Effector memory CD8-positive, alpha-beta T cell (primary cell): ENCODE data around the gene COPS4.
"Not testable (repeated sequence)": the region's sequence is repeated elsewhere in the genome, so short reads cannot be mapped to it uniquely, and the experiment has no call there.

Experiments used
- ATAC-seq: fragments of 150-1000 bp; cut with Tn5 transposase; replicated peaks from 2 replicates; pipeline ENCODE4 v1.10.0; 2021; ENCODE audit warnings: mild to moderate bottlenecking, moderate library complexity
- DNase-seq, 3 experiments: peaks; one replicate each; pipeline ENCODE4 v3.0.0; 2021
- H3K27ac Mint-ChIP-seq, 2 donors: one replicate each; pipeline ENCODE4 v1.8.0; 2022; ENCODE audit warnings: mild to moderate bottlenecking in 2 of 2, mixed read lengths in 2 of 2, moderate library complexity in 2 of 2
- H3K27me3 Mint-ChIP-seq, 2 donors: one replicate each; pipeline ENCODE4 v1.8.0; 2022; ENCODE audit warnings: mixed read lengths in 2 of 2
- H3K36me3 Mint-ChIP-seq: one replicate; pipeline ENCODE4 v1.8.0; 2022; ENCODE audit warnings: mild to moderate bottlenecking, moderate library complexity, mixed read lengths; ENCODE audit not compliant: insufficient read depth
- H3K4me1 Mint-ChIP-seq, 2 donors: one replicate each; pipeline ENCODE4 v1.8.0; 2022; ENCODE audit warnings: low read depth in 2 of 2, mixed read lengths in 2 of 2
- H3K4me3 Mint-ChIP-seq, 2 donors: one replicate each; pipeline ENCODE4 v1.8.0; 2022; ENCODE audit warnings: mild to moderate bottlenecking in 2 of 2, mixed read lengths in 2 of 2, moderate library complexity in 2 of 2
- H3K9me3 Mint-ChIP-seq, 2 donors: one replicate each; pipeline ENCODE4 v1.8.0; 2022; ENCODE audit warnings: mixed read lengths in 2 of 2

The COPS4 gene

DNA sequence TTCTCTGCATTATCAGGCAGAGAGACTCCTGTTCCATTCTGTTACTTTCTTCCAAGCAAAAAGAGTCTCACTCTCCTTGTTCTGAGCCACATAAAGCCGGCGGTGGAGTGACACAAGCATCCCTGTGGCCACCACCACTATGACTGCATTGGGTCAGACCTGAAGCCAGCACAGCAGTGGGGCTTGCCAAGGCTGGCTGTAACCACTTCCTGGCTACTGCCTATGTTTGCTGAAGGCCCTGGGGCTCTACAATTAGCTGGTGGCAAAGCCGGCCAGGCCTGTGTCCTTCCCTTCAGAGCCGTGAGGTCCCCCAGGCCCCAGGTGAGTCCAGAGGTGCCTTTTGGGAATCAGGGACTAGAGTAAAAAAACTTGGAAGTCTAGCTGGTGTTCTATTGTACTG, 47.8 kb downstream of the COPS4 start:
- H3K27ac Mint-ChIP-seq: peak overlapping the region; percentile 93 to 94

DNA sequence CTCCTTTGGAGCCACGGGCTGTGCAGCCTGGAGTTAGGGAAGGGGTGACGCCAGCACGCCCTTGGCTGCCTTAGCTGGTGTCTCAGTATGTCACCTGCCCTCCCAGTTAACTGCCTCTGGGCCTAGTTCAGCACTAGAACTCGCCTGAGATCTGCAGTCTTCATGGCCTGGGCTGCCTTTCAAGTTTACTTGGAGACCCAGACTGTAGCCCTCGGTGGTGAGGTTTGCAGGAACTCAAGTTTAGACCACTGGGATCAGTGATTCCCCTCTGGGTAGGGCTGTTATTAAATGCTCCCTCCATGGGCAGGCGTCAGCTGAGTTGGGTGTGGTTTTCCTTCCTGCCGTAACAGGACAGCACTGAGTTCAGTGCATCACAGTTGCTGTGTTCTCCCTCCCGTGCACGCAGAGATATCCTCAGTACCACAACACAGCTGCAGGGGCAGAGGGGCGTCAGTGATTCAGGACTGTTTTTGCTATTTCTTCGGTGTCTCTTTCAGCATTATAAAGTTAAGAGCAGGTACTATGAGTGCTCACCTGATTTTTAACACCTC, 49.0 kb downstream of the COPS4 start:
- Mint-ChIP-seq H3K36me3 (peaks cover 56% of the 10 kb centered on the region), H3K27ac (peak overlapping the region; percentile 93 to 94), H3K4me1 (peaks cover 40 to 42% of the 10 kb centered on the region in 2 donors), H3K27me3 (no peaks in the 10 kb centered on the region), H3K4me3 (peak overlapping the region; percentile 62 to 72), H3K9me3 (no peaks in the 10 kb centered on the region)
- DNase-seq (peak; percentile 49 to 63 (median 50)), ATAC-seq (peak; percentile 99)

More for the DNA sequence above, 47.8 kb downstream of the COPS4 start:
- peaks cover 31 to 36% of the 10 kb centered on the region in 2 donors for H3K4me1 Mint-ChIP-seq
- DNase-seq (no peak), ATAC-seq (no peak)
- H3K36me3 Mint-ChIP-seq: peaks cover 44% of the 10 kb centered on the region
- H3K27me3 Mint-ChIP-seq: no peaks in the 10 kb centered on the region
- peak overlapping the region in 1 of 2 donors; percentile 72 for H3K4me3 Mint-ChIP-seq
- no peaks in the 10 kb centered on the region for H3K9me3 Mint-ChIP-seq

DNA sequence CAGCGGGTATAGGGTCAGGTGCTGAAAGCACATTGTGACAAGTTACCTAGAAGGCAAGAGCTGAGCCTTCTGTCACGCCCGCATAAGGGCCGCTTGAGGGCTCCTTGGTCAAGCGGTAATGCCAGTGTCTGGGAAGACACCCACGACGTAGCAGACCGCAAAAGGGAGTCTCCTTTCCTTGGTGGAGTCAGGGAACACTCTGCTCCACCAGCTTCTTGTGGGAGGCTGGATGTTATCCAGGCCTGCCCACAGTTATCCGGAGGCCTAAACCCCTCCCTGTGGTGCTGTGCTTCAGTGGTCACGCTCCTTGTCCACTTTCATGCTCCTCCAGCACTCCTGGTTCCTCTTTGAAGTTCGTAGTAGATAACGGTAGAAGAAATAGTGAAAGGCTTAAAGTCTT, 50.0 kb downstream of the COPS4 start:
- not testable (repeated sequence) for ATAC-seq

GRCh38 chr4:83089410-83090157, 54.6 kb downstream of the COPS4 start:
- Mint-ChIP-seq H3K4me1 (peaks cover 31 to 46% of the 10 kb centered on the region in 2 donors), H3K4me3 (no peak overlapping the region), H3K36me3 (peaks cover 96% of the 10 kb centered on the region), H3K9me3 (no peaks in the 10 kb centered on the region), H3K27ac (peak overlapping the region in 1 of 2 donors; percentile 87), H3K27me3 (no peaks in the 10 kb centered on the region)
- DNase-seq (no peak), ATAC-seq (no peak)

More for the DNA sequence above, 50.0 kb downstream of the COPS4 start:
- H3K4me1 Mint-ChIP-seq: peaks cover 41 to 49% of the 10 kb centered on the region in 2 donors
- DNase-seq, H3K9me3 Mint-ChIP-seq, H3K4me3 Mint-ChIP-seq, H3K27me3 Mint-ChIP-seq: not testable (repeated sequence)
- H3K36me3 Mint-ChIP-seq: peaks cover 66% of the 10 kb centered on the region
- peak overlapping the region in 1 of 2 donors; percentile 63 for H3K27ac Mint-ChIP-seq

GRCh38 chr4:83093060-83093640, 58.2 kb downstream of the COPS4 start:
- Mint-ChIP-seq H3K9me3 (no peaks in the 10 kb centered on the region), H3K27ac (peak overlapping the region; percentile 85 to 87), H3K27me3 (no peaks in the 10 kb centered on the region), H3K4me3 (no peak overlapping the region), H3K4me1 (peaks cover 24 to 59% of the 10 kb centered on the region in 2 donors), H3K36me3 (peaks cover 100% of the 10 kb centered on the region)
- DNase-seq (no peak), ATAC-seq (no peak)

DNA sequence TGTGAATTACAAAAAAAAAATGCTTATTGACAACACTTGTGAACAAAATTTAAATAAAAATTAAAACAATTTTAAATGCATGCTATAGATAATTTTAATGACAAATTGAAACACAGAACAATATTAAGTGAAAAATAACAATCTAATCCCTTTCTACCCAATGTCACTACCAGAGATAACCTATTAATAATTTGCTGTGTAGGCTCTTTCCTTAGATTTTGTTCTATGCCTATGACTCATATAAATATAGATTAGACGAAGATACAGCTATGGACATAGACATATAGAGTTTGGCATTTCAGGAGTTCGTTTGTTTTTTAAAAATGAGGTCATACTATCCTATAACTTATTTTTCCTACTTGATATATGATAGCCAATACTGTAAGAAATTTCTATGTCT, 61.4 kb downstream of the COPS4 start:
- peaks cover 100% of the 10 kb centered on the region for H3K36me3 Mint-ChIP-seq

DNA sequence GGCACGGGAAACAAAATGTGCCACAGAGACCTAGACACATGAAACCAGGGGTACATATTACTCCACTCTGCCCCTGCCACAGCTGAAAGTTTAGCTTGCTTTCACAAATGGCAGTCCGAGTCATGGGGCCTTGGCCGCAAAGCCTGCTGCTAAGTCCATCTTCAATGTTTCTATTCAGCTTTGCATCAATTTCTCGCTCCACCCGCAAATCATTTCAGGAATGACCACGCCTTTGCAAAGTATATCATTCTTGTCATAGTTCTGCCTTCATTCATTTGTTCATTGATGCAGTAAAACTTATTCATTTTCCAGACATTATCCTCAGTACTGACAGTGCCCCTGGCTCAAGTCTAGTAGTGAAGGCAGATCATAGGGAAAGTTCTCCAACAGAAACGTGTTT, 70.0 kb downstream of the COPS4 start:
- Mint-ChIP-seq H3K27ac (peak overlapping the region; percentile 9 to 79), H3K4me3 (peak overlapping the region; percentile 10 to 34)
- ATAC-seq: no peak

More for the DNA sequence above, 61.4 kb downstream of the COPS4 start:
- ATAC-seq (no peak), DNase-seq (no peak)
- Mint-ChIP-seq H3K9me3 (no peaks in the 10 kb centered on the region), H3K4me3 (peak overlapping the region in 1 of 2 donors; percentile 22), H3K27me3 (no peaks in the 10 kb centered on the region), H3K4me1 (peaks cover 29 to 64% of the 10 kb centered on the region in 2 donors), H3K27ac (peak overlapping the region; percentile 18 to 68)

GRCh38 chr4:83107631-83108030, 72.6 kb downstream of the COPS4 start:
- peak overlapping the region; percentile 97 to 99 for H3K4me3 Mint-ChIP-seq
- peak overlapping the region; percentile 93 to 98 for H3K27ac Mint-ChIP-seq
- DNase-seq (no peak), ATAC-seq (no peak)
- no peaks in the 10 kb centered on the region for H3K27me3 Mint-ChIP-seq
- H3K9me3 Mint-ChIP-seq: no peaks in the 10 kb centered on the region
- peaks cover 80% of the 10 kb centered on the region for H3K36me3 Mint-ChIP-seq
- peaks cover 35 to 57% of the 10 kb centered on the region in 2 donors for H3K4me1 Mint-ChIP-seq

More for the DNA sequence above, 70.0 kb downstream of the COPS4 start:
- Mint-ChIP-seq H3K4me1 (peaks cover 45 to 62% of the 10 kb centered on the region in 2 donors), H3K9me3 (no peaks in the 10 kb centered on the region), H3K36me3 (peaks cover 96% of the 10 kb centered on the region), H3K27me3 (no peaks in the 10 kb centered on the region)
- DNase-seq: no peak

GRCh38 chr4:83108101-83108861, 73.3 kb downstream of the COPS4 start:
- no peak for ATAC-seq
- no peak for DNase-seq
- peaks cover 74% of the 10 kb centered on the region for H3K36me3 Mint-ChIP-seq
- no peaks in the 10 kb centered on the region for H3K27me3 Mint-ChIP-seq
- peak overlapping the region; percentile 97 to 99 for H3K4me3 Mint-ChIP-seq
- peaks cover 36 to 58% of the 10 kb centered on the region in 2 donors for H3K4me1 Mint-ChIP-seq
- peak overlapping the region; percentile 93 to 98 for H3K27ac Mint-ChIP-seq
- H3K9me3 Mint-ChIP-seq: no peaks in the 10 kb centered on the region

DNA sequence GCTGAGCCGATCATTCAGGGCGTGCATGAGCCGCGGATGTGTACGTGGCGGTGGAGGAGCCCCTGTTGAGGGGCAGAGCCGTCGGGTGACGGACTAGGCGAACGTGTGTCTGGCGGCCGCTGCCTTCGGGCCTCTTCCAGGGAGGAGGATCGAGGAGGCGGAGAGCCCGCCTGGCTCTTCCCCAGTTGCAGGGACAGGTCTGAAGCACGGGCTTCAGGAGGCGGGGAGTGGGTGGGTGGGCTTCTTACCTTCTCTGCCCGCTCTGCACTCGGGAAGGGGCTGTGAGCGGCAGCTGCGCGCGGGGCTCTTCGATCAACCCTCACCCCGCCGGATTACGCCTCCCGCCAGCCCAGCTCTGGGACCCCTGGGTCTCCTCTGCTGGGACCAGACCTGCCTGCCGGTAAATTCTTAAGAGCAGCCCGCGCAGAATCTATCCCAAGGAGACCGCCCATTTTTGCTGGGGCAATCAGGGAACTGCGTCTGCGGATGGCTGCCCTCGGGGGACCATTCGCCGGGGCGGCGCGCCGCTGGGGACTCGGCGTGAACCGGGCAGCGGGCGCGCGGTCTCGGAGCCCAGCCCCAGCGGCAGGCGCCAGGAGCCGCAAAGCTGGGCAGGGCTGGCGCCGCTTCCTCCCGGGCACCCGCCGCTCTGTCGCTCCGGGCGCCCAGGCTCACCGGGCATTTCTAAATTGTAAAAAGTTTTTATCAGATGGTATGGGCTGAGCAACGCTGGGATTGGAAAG, 74.7 kb downstream of the COPS4 start:
- H3K4me3 Mint-ChIP-seq: peak overlapping the region; percentile 97 to 99
- peak overlapping the region; percentile 93 to 98 for H3K27ac Mint-ChIP-seq
- peaks cover 34 to 51% of the 10 kb centered on the region in 2 donors for H3K4me1 Mint-ChIP-seq
- no peaks in the 10 kb centered on the region for H3K9me3 Mint-ChIP-seq
- ATAC-seq (peak; percentile 54), DNase-seq (peak; percentile 25 to 44 (median 40))
- H3K27me3 Mint-ChIP-seq: no peaks in the 10 kb centered on the region
- peaks cover 64% of the 10 kb centered on the region for H3K36me3 Mint-ChIP-seq

DNA sequence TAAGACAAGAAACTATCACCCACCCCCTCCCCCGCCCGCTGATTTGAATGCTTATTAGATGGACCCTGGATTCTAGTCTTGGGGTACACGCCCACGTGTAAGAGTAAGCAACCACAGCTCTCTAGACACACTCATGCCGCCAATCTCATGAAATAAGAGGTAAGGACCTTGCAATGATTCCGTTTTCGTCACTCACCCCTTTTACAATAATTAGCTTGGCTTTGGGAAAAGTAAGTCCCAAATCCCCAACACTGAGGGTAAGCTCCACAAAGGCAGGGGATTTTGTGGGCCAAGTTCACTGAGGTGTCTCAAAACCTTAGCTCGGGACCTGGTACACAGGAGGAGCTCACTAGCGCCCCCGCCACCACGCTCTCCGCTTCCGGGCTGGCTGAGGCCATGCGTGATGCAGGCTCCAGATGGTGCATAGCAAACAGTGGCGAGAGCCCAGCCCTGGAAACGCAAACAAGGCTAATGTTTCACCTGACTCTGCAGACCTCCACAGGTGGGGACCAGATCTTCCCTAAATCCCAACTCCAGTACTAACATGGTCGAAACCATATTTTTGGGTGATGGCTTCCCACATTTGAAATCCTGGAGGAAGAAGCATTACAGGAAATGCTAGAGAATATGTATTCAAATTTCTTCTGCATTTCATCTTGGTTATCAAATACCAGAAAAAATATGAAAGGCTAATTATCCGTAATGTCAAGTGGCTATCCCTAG, 75.4 kb downstream of the COPS4 start:
- Mint-ChIP-seq H3K36me3 (peaks cover 56% of the 10 kb centered on the region), H3K4me3 (peak overlapping the region; percentile 97 to 99), H3K9me3 (no peaks in the 10 kb centered on the region), H3K27me3 (no peaks in the 10 kb centered on the region), H3K4me1 (peaks cover 34 to 51% of the 10 kb centered on the region in 2 donors), H3K27ac (peak overlapping the region; percentile 93 to 98)
- DNase-seq: peak; percentile 84 to 89 (median 84)
- peak; percentile 79 for ATAC-seq
